HG03159 (cell line): ENCODE data around the gene VSTM1.
"Not testable (repeated sequence)": the region's sequence is repeated elsewhere in the genome, so short reads cannot be mapped to it uniquely, and the experiment has no call there.

ENCODE experiments used
- ATAC-seq: cut with Tn5 transposase; IDR thresholded peaks from one replicate; pipeline ENCODE4 v1.9.1; 2021; ENCODE audit warnings: mild to moderate bottlenecking, moderate library complexity; ENCODE audit not compliant: unreplicated experiment

VSTM1 gene

GRCh38 chr19:54063350-54064116 is at the start of gene VSTM1:
Gene VSTM1, minus strand, starts transcription at chr19:54063897. Its CDS starts 120 bp downstream, at chr19:54063777.
- no peak for ATAC-seq

- no peak for ATAC-seq
Observed at GRCh38 chr19:54109651-54110050, 46.0 kb upstream of the VSTM1 start.

GRCh38 chr19:54108496-54108895 is 44.8 kb upstream of the VSTM1 start:
- ATAC-seq = no peak

GRCh38 chr19:54107876-54108490 is 44.3 kb upstream of the VSTM1 start:
- no peak for ATAC-seq

GRCh38 chr19:54106716-54107115 is 43.0 kb upstream of the VSTM1 start:
- no peak for ATAC-seq

- no peak for ATAC-seq
Observed at GRCh38 chr19:54105796-54106195, 42.1 kb upstream of the VSTM1 start.

- no peak for ATAC-seq
Observed at GRCh38 chr19:54104998-54105715, 41.5 kb upstream of the VSTM1 start.

- ATAC-seq = peak; percentile 96
Observed at GRCh38 chr19:54102421-54103169, 38.9 kb upstream of the VSTM1 start, which contains the start of gene NDUFA3. Gene NDUFA3, plus strand, starts transcription at chr19:54102855. Its CDS starts 24 bp downstream, at chr19:54102879.

- ATAC-seq = no peak
Observed at GRCh38 chr19:54100561-54100960, 36.9 kb upstream of the VSTM1 start, which contains the start of gene OSCAR. Gene OSCAR, minus strand, starts transcription at chr19:54100803. Its CDS starts 11 bp downstream, at chr19:54100792.

GRCh38 chr19:54099903-54100255 is 36.2 kb upstream of the VSTM1 start:
- ATAC-seq = not testable (repeated sequence)

GRCh38 chr19:54099190-54099902 is 35.6 kb upstream of the VSTM1 start:
- ATAC-seq = no peak

- ATAC-seq = no peak
Observed at GRCh38 chr19:54096617-54097106, 33.0 kb upstream of the VSTM1 start.

GRCh38 chr19:54095859-54096616 is 32.3 kb upstream of the VSTM1 start:
- ATAC-seq = not testable (repeated sequence)

GRCh38 chr19:54095136-54095858 is 31.6 kb upstream of the VSTM1 start:
- no peak for ATAC-seq

GRCh38 chr19:54094426-54095000 is 30.8 kb upstream of the VSTM1 start:
- ATAC-seq = no peak

- no peak for ATAC-seq
Observed at GRCh38 chr19:54084410-54084809, 20.7 kb upstream of the VSTM1 start.

GRCh38 chr19:54081032-54081431 is 17.3 kb upstream of the VSTM1 start, which contains the start of gene TARM1:
Gene TARM1, minus strand, starts transcription at chr19:54081365. Its CDS starts 25 bp downstream, at chr19:54081340.
- no peak for ATAC-seq

- no peak for ATAC-seq
Observed at GRCh38 chr19:54077334-54077733, 13.6 kb upstream of the VSTM1 start.
